WTC11 (cell line): ENCODE measurements around the gene TMEM72. TPM values are rescaled to one million over a fixed set of nuclear protein-coding genes. Genes with fewer than 3 reads are reported as not detected.

Source experiments
- ATAC-seq: fragments of 200-7000 bp; cut with Tn5 transposase; 2 replicates; pipeline ENCODE4 v1.10.0; 2021; ENCODE audit warnings: mild to moderate bottlenecking, moderate library complexity
- CTCF ChIA-PET: fragments of 300-600 bp; sonication (Branson Sonifier 250); formaldehyde crosslinking; loops from one replicate; lab custom pipeline; 2021; ENCODE audit warnings: antibody characterized with exemption; lab: Charles Lee
- POLR2A ChIA-PET: fragments of 350-600 bp; sonication (Branson Sonifier 250); formaldehyde crosslinking; loops from one replicate; lab custom pipeline; 2021; ENCODE audit warnings: antibody characterized with exemption; lab: Charles Lee
- DNase-seq: peaks from one replicate; pipeline ENCODE4 v3.0.0; 2021; ENCODE audit warnings: low spot score
- H3K27ac Mint-ChIP-seq: 2 replicates; pipeline ENCODE4 v1.8.0; 2021; ENCODE audit warnings: mixed read lengths
- H3K27me3 Mint-ChIP-seq: 2 replicates; pipeline ENCODE4 v1.8.0; 2021; ENCODE audit warnings: low read depth, mild to moderate bottlenecking, moderate library complexity, mixed read lengths
- H3K36me3 Mint-ChIP-seq: 2 replicates; pipeline ENCODE4 v1.8.0; 2021; ENCODE audit warnings: mixed read lengths
- H3K4me1 Mint-ChIP-seq: 2 replicates; pipeline ENCODE4 v1.8.0; 2022; ENCODE audit warnings: mixed read lengths
- H3K4me3 Mint-ChIP-seq: 2 replicates; pipeline ENCODE4 v1.8.0; 2021; ENCODE audit warnings: mild to moderate bottlenecking, moderate library complexity, mixed read lengths
- H3K9me3 Mint-ChIP-seq: 2 replicates; pipeline ENCODE4 v1.8.0; 2021; ENCODE audit warnings: mixed read lengths
- AFF4 ChIP-seq: sonication (generic); formaldehyde crosslinking; IDR thresholded peaks from 2 replicates; pipeline ENCODE4 v1.8.1; 2023; ENCODE audit warnings: mild to moderate bottlenecking, missing genetic modification reagents, borderline replicate concordance
- ATF3 ChIP-seq: sonication (generic); formaldehyde crosslinking; conservative IDR thresholded peaks from 2 replicates; pipeline ENCODE4 v1.8.1; 2022; ENCODE audit warnings: mild to moderate bottlenecking, missing genetic modification reagents
- E2F5 ChIP-seq: sonication (generic); formaldehyde crosslinking; IDR thresholded peaks from 2 replicates; pipeline ENCODE4 v1.8.1; 2022; ENCODE audit warnings: mild to moderate bottlenecking, moderate library complexity, missing genetic modification reagents
- ELF4 ChIP-seq: sonication (generic); formaldehyde crosslinking; IDR thresholded peaks from 2 replicates; pipeline ENCODE4 v1.8.1; 2022; ENCODE audit warnings: low read depth, mild to moderate bottlenecking, moderate library complexity, missing genetic modification reagents
- ESRRA ChIP-seq: sonication (generic); formaldehyde crosslinking; IDR thresholded peaks from 2 replicates; pipeline ENCODE4 v1.8.1; 2022; ENCODE audit warnings: mild to moderate bottlenecking, missing genetic modification reagents, borderline replicate concordance
- FOXJ3 ChIP-seq: sonication (generic); formaldehyde crosslinking; IDR thresholded peaks from 2 replicates; pipeline ENCODE4 v1.9.0; 2021; ENCODE audit warnings: missing genetic modification reagents, mild to moderate bottlenecking, borderline replicate concordance
- FOXP1 ChIP-seq: sonication (generic); formaldehyde crosslinking; IDR thresholded peaks from 2 replicates; pipeline ENCODE4 v1.8.0; 2022; ENCODE audit warnings: missing genetic modification reagents, mild to moderate bottlenecking, moderate library complexity, borderline replicate concordance
- JUN ChIP-seq: sonication (generic); formaldehyde crosslinking; IDR thresholded peaks from 2 replicates; pipeline ENCODE4 v1.8.0; 2023; ENCODE audit warnings: mild to moderate bottlenecking, missing genetic modification reagents
- MAX ChIP-seq: sonication (generic); formaldehyde crosslinking; IDR thresholded peaks from 2 replicates; pipeline ENCODE4 v1.8.0; 2022; ENCODE audit warnings: mild to moderate bottlenecking, missing genetic modification reagents
- PREB ChIP-seq: sonication (generic); formaldehyde crosslinking; IDR thresholded peaks from 2 replicates; pipeline ENCODE4 v1.8.1; 2022; ENCODE audit warnings: mild to moderate bottlenecking, missing genetic modification reagents, moderate library complexity, borderline replicate concordance
- SOX15 ChIP-seq: fragments of 250-450 bp; sonication (Bioruptor Pico); IDR thresholded peaks from 2 replicates; pipeline ENCODE4 v1.9.0; 2021; ENCODE audit warnings: mild to moderate bottlenecking
- SP1 ChIP-seq: sonication (generic); formaldehyde crosslinking; conservative IDR thresholded peaks from 2 replicates; pipeline ENCODE4 v1.8.1; 2022; ENCODE audit warnings: missing genetic modification reagents
- USF1 ChIP-seq: sonication (generic); formaldehyde crosslinking; IDR thresholded peaks from 2 replicates; pipeline ENCODE4 v1.8.0; 2022; ENCODE audit warnings: mild to moderate bottlenecking, missing genetic modification reagents
- USF2 ChIP-seq: sonication (generic); formaldehyde crosslinking; IDR thresholded peaks from 2 replicates; pipeline ENCODE4 v1.8.1; 2023; ENCODE audit warnings: mild to moderate bottlenecking, missing genetic modification reagents, moderate library complexity
- ZBTB43 ChIP-seq: sonication (generic); formaldehyde crosslinking; IDR thresholded peaks from 2 replicates; pipeline ENCODE4 v1.8.1; 2023; ENCODE audit warnings: mild to moderate bottlenecking, missing genetic modification reagents
- ZNF219 ChIP-seq: sonication (generic); formaldehyde crosslinking; IDR thresholded peaks from 2 replicates; pipeline ENCODE4 v1.8.0; 2023; ENCODE audit warnings: missing genetic modification reagents, mild to moderate bottlenecking, borderline replicate concordance
- ZNF263 ChIP-seq: sonication (generic); formaldehyde crosslinking; IDR thresholded peaks from 2 replicates; pipeline ENCODE4 v1.8.1; 2022; ENCODE audit warnings: low read depth, mild to moderate bottlenecking, moderate library complexity, missing genetic modification reagents
- ZNF425 ChIP-seq: fragments of 250-450 bp; sonication (Bioruptor Pico); conservative IDR thresholded peaks from 2 replicates; pipeline ENCODE4 v1.9.0; 2021; ENCODE audit warnings: mild to moderate bottlenecking
- total RNA-seq: library from RNA; stranded (reverse); gene quantifications from 3 replicates; pipeline ENCODE4 v1.2.3, GENCODE V29; 2021

TMEM72 gene
- total RNA-seq, 1 experiment from 2014 or later = not detected

GRCh38 chr10:44937196-44938005 is 26.3 kb downstream of the TMEM72 start:
- Mint-ChIP-seq H3K27me3 (peaks cover 4% of the 10 kb centered on the region; the same call in 1 of the 2 replicates), H3K9me3 (peaks cover 7% of the 10 kb centered on the region; the same call in 1 of the 2 replicates), H3K4me3 (no peak overlapping the region), H3K36me3 (no peaks in the 10 kb centered on the region), H3K4me1 (peaks cover 4% of the 10 kb centered on the region), H3K27ac (no peak overlapping the region)
- POLR2A ChIA-PET = no interaction called here
- DNase-seq = no peak
- ATAC-seq = no peak
- no peak for TF ChIP-seq ZBTB43 (CRISPR knock-in tag)
- TF ChIP-seq FOXJ3 (CRISPR knock-in tag) = no peak
- no peak for TF ChIP-seq USF2 (CRISPR knock-in tag)
- no peak for TF ChIP-seq JUN (CRISPR knock-in tag)
- no peak for TF ChIP-seq SP1
- TF ChIP-seq ZNF425 (CRISPR knock-in tag) = no peak
- no peak for TF ChIP-seq ZNF263 (CRISPR knock-in tag)
- no peak for TF ChIP-seq E2F5 (CRISPR knock-in tag)
- no peak for TF ChIP-seq ZNF219
- TF ChIP-seq FOXP1 = no peak
- no peak for TF ChIP-seq AFF4
- TF ChIP-seq MAX (CRISPR knock-in tag) = no peak
- TF ChIP-seq ELF4 (CRISPR knock-in tag) = no peak
- no peak for TF ChIP-seq USF1
- TF ChIP-seq PREB (CRISPR knock-in tag) = no peak
- no peak for TF ChIP-seq ESRRA
- TF ChIP-seq SOX15 (CRISPR knock-in tag) = no peak
- no peak for TF ChIP-seq ATF3 (CRISPR knock-in tag)
- CTCF ChIA-PET = interaction anchor here (0.8 kb wide), 1 partner anchor 36 kb away, joined by 3 read pairs; no protein-coding TSS in a partner anchor
